ACC112 (cell line): ENCODE data around the gene KNG1.

Source experiments
- H2AFZ ChIP-seq: fragments of 200-600 bp; sonication (generic); one replicate; pipeline ENCODE4 v1.6.0; 2017; ENCODE audit warnings: antibody characterized with exemption, low read length; ENCODE audit not compliant: unreplicated experiment
- H3K27ac ChIP-seq: fragments of 200-600 bp; sonication (generic); 2 replicates; pipeline ENCODE4 v1.5.1; 2014; ENCODE audit warnings: low read depth, mild to moderate bottlenecking, antibody characterized with exemption, low read length, moderate library complexity
- H3K27me3 ChIP-seq: fragments of 200-600 bp; sonication (generic); 2 replicates; pipeline ENCODE4 v1.6.1; 2014; ENCODE audit warnings: mild to moderate bottlenecking, antibody characterized with exemption, low read length, moderate library complexity, mixed read lengths; ENCODE audit not compliant: insufficient read depth
- H3K36me3 ChIP-seq: fragments of 200-600 bp; sonication (generic); 2 replicates; pipeline ENCODE4 v1.6.1; 2016; ENCODE audit warnings: mild to moderate bottlenecking, antibody characterized with exemption, low read length, moderate library complexity, mixed read lengths; ENCODE audit not compliant: insufficient read depth
- H3K4me1 ChIP-seq: fragments of 200-600 bp; sonication (generic); one replicate; pipeline ENCODE4 v1.6.1; 2016; ENCODE audit warnings: low read length, mixed read lengths; ENCODE audit not compliant: insufficient read depth, unreplicated experiment, control insufficient read depth
- H3K4me3 ChIP-seq: fragments of 200-600 bp; sonication (generic); 2 replicates; pipeline ENCODE4 v1.5.1; 2014; ENCODE audit warnings: mild to moderate bottlenecking, low read depth, low read length
- H3K79me2 ChIP-seq: fragments of 200-600 bp; sonication (generic); one replicate; pipeline ENCODE4 v1.6.0; 2016; ENCODE audit warnings: low read length; ENCODE audit not compliant: control insufficient read depth, unreplicated experiment, insufficient read depth

KNG1 gene

GRCh38 chr3:186750316-186750715, 33.2 kb downstream of the KNG1 start:
- no peaks in the 10 kb centered on the region for H3K79me2 ChIP-seq
- H2AFZ ChIP-seq = no peak overlapping the region
- peaks cover 13% of the 10 kb centered on the region for H3K4me1 ChIP-seq
- no peaks in the 10 kb centered on the region for H3K27me3 ChIP-seq
- H3K4me3 ChIP-seq = no peak overlapping the region
- no peak overlapping the region for H3K27ac ChIP-seq
- no peaks in the 10 kb centered on the region for H3K36me3 ChIP-seq

- no peak overlapping the region for H3K27ac ChIP-seq
- H2AFZ ChIP-seq = no peak overlapping the region
- H3K27me3 ChIP-seq = no peaks in the 10 kb centered on the region
Measured at GRCh38 chr3:186751480-186751879, 34.3 kb downstream of the KNG1 start.

GRCh38 chr3:186754006-186754405, 36.8 kb downstream of the KNG1 start:
- H3K27me3 ChIP-seq = no peaks in the 10 kb centered on the region
- H3K4me3 ChIP-seq = no peak overlapping the region
- H3K36me3 ChIP-seq = no peaks in the 10 kb centered on the region
- H3K4me1 ChIP-seq = peaks cover 6% of the 10 kb centered on the region
- no peak overlapping the region for H2AFZ ChIP-seq
- no peak overlapping the region for H3K27ac ChIP-seq
- H3K79me2 ChIP-seq = no peaks in the 10 kb centered on the region

More at GRCh38 chr3:186751480-186751879, 34.3 kb downstream of the KNG1 start:
- H3K4me1 ChIP-seq = peaks cover 6% of the 10 kb centered on the region
- H3K4me3 ChIP-seq = no peak overlapping the region
- H3K79me2 ChIP-seq = no peaks in the 10 kb centered on the region
- no peaks in the 10 kb centered on the region for H3K36me3 ChIP-seq

GRCh38 chr3:186754871-186755270, 37.7 kb downstream of the KNG1 start:
- Histone ChIP-seq H3K36me3 (no peaks in the 10 kb centered on the region), H3K79me2 (no peaks in the 10 kb centered on the region), H2AFZ (no peak overlapping the region), H3K27me3 (no peaks in the 10 kb centered on the region), H3K4me3 (no peak overlapping the region), H3K4me1 (peaks cover 6% of the 10 kb centered on the region), H3K27ac (no peak overlapping the region)

- Histone ChIP-seq H3K27ac (no peak overlapping the region), H3K4me1 (peaks cover 6% of the 10 kb centered on the region), H3K4me3 (no peak overlapping the region), H3K36me3 (no peaks in the 10 kb centered on the region), H3K27me3 (no peaks in the 10 kb centered on the region), H3K79me2 (no peaks in the 10 kb centered on the region), H2AFZ (no peak overlapping the region)
Measured at GRCh38 chr3:186757214-186757613, 40.1 kb downstream of the KNG1 start.

- H3K79me2 ChIP-seq = no peaks in the 10 kb centered on the region
Measured at GRCh38 chr3:186757686-186758220, 40.6 kb downstream of the KNG1 start.

GRCh38 chr3:186759231-186759930, 42.2 kb downstream of the KNG1 start:
- H3K79me2 ChIP-seq = no peaks in the 10 kb centered on the region
- no peak overlapping the region for H3K27ac ChIP-seq
- no peaks in the 10 kb centered on the region for H3K27me3 ChIP-seq
- H3K36me3 ChIP-seq = no peaks in the 10 kb centered on the region
- H3K4me1 ChIP-seq = no peaks in the 10 kb centered on the region
- H3K4me3 ChIP-seq = no peak overlapping the region
- H2AFZ ChIP-seq = no peak overlapping the region

More at GRCh38 chr3:186757686-186758220, 40.6 kb downstream of the KNG1 start:
- H3K27ac ChIP-seq = no peak overlapping the region
- H3K4me1 ChIP-seq = peaks cover 6% of the 10 kb centered on the region
- H2AFZ ChIP-seq = no peak overlapping the region
- no peak overlapping the region for H3K4me3 ChIP-seq
- no peaks in the 10 kb centered on the region for H3K36me3 ChIP-seq
- H3K27me3 ChIP-seq = no peaks in the 10 kb centered on the region

- no peaks in the 10 kb centered on the region for H3K27me3 ChIP-seq
Measured at GRCh38 chr3:186760141-186760833, 43.1 kb downstream of the KNG1 start.

GRCh38 chr3:186760897-186761447, 43.8 kb downstream of the KNG1 start:
- Histone ChIP-seq H3K36me3 (no peaks in the 10 kb centered on the region), H3K79me2 (no peaks in the 10 kb centered on the region), H3K27me3 (no peaks in the 10 kb centered on the region), H3K4me3 (no peak overlapping the region), H3K27ac (no peak overlapping the region), H2AFZ (no peak overlapping the region), H3K4me1 (no peaks in the 10 kb centered on the region)

More at GRCh38 chr3:186760141-186760833, 43.1 kb downstream of the KNG1 start:
- Histone ChIP-seq H3K27ac (no peak overlapping the region), H3K36me3 (no peaks in the 10 kb centered on the region), H2AFZ (no peak overlapping the region), H3K79me2 (no peaks in the 10 kb centered on the region), H3K4me1 (no peaks in the 10 kb centered on the region), H3K4me3 (no peak overlapping the region)

- H3K36me3 ChIP-seq = no peaks in the 10 kb centered on the region
- H3K79me2 ChIP-seq = no peaks in the 10 kb centered on the region
- peak overlapping the region; percentile 79 for H3K4me3 ChIP-seq
- no peaks in the 10 kb centered on the region for H3K27me3 ChIP-seq
- peak overlapping the region; percentile 95 for H2AFZ ChIP-seq
- peaks cover 3% of the 10 kb centered on the region for H3K4me1 ChIP-seq
- H3K27ac ChIP-seq = no peak overlapping the region
Measured at GRCh38 chr3:186772281-186772694, 55.1 kb downstream of the KNG1 start.
